ENCODE results near the gene PPP2R2B. TPM values are rescaled to one million over a fixed set of nuclear protein-coding genes. Genes with fewer than 3 reads are reported as not detected.

The PPP2R2B gene
- total RNA-seq, 1 donor = not detected

GRCh38 chr5:146541958-146542849 lies 336.4 kb downstream of the PPP2R2B start:
- H3K79me2 ChIP-seq (ENCODE audit: insufficient read depth, low read length) = no peaks in the 10 kb centered on the region
- peak; percentile 87 for TF ChIP-seq CTCF (IDR thresholded peaks at IDR 0.05; ENCODE audit: extremely low read depth, low read depth, low read length)
- H3K27ac ChIP-seq (ENCODE audit: low read depth, low read length) = no peak overlapping the region
- no peaks in the 10 kb centered on the region for H3K36me3 ChIP-seq (ENCODE audit: insufficient read depth, low read length)
- H3K9me3 ChIP-seq (ENCODE audit: low read depth, low read length) = no peaks in the 10 kb centered on the region
- no peak overlapping the region for H3K4me2 ChIP-seq (ENCODE audit: insufficient read depth, low read length)
- DNase-seq (ENCODE audit: insufficient read length, low spot score, missing footprints) = peak; percentile 59
- H4K20me1 ChIP-seq (ENCODE audit: insufficient read depth, low read length) = no peaks in the 10 kb centered on the region
- no peak overlapping the region for H3K4me3 ChIP-seq (ENCODE audit: insufficient read depth, low read length)
- H3K27me3 ChIP-seq (ENCODE audit: insufficient read depth, low read length) = no peaks in the 10 kb centered on the region
- no peak overlapping the region for H2AFZ ChIP-seq (ENCODE audit: low read length)
- no peaks in the 10 kb centered on the region for H3K4me1 ChIP-seq (ENCODE audit: insufficient read depth, low read length)

GRCh38 chr5:146540414-146540813 lies 338.1 kb downstream of the PPP2R2B start:
- H3K4me2 ChIP-seq (ENCODE audit: insufficient read depth, low read length) = no peak overlapping the region
- no peaks in the 10 kb centered on the region for H3K9me3 ChIP-seq (ENCODE audit: low read depth, low read length)
- H3K4me1 ChIP-seq (ENCODE audit: insufficient read depth, low read length) = no peaks in the 10 kb centered on the region
- no peak overlapping the region for H2AFZ ChIP-seq (ENCODE audit: low read length)
- no peaks in the 10 kb centered on the region for H3K79me2 ChIP-seq (ENCODE audit: insufficient read depth, low read length)
- DNase-seq (ENCODE audit: insufficient read length, low spot score, missing footprints) = no peak
- H3K4me3 ChIP-seq (ENCODE audit: insufficient read depth, low read length) = no peak overlapping the region
- no peak overlapping the region for H3K27ac ChIP-seq (ENCODE audit: low read depth, low read length)
- no peaks in the 10 kb centered on the region for H4K20me1 ChIP-seq (ENCODE audit: insufficient read depth, low read length)
- no peaks in the 10 kb centered on the region for H3K27me3 ChIP-seq (ENCODE audit: insufficient read depth, low read length)
- no peak for TF ChIP-seq CTCF (IDR thresholded peaks at IDR 0.05; ENCODE audit: extremely low read depth, low read depth, low read length)
- H3K36me3 ChIP-seq (ENCODE audit: insufficient read depth, low read length) = no peaks in the 10 kb centered on the region

GRCh38 chr5:146539973-146540372 lies 338.6 kb downstream of the PPP2R2B start:
- Histone ChIP-seq H3K9me3 (ENCODE audit: low read depth, low read length) (no peaks in the 10 kb centered on the region), H3K4me3 (ENCODE audit: insufficient read depth, low read length) (no peak overlapping the region), H3K4me1 (ENCODE audit: insufficient read depth, low read length) (no peaks in the 10 kb centered on the region), H3K27ac (ENCODE audit: low read depth, low read length) (no peak overlapping the region), H3K27me3 (ENCODE audit: insufficient read depth, low read length) (no peaks in the 10 kb centered on the region), H3K36me3 (ENCODE audit: insufficient read depth, low read length) (no peaks in the 10 kb centered on the region), H3K79me2 (ENCODE audit: insufficient read depth, low read length) (no peaks in the 10 kb centered on the region), H2AFZ (ENCODE audit: low read length) (no peak overlapping the region), H4K20me1 (ENCODE audit: insufficient read depth, low read length) (no peaks in the 10 kb centered on the region), H3K4me2 (ENCODE audit: insufficient read depth, low read length) (no peak overlapping the region)
- DNase-seq (ENCODE audit: insufficient read length, low spot score, missing footprints) = no peak
- TF ChIP-seq CTCF (IDR thresholded peaks at IDR 0.05; ENCODE audit: extremely low read depth, low read depth, low read length) = no peak

- no peaks in the 10 kb centered on the region for H3K4me1 ChIP-seq (ENCODE audit: insufficient read depth, low read length)
- H3K36me3 ChIP-seq (ENCODE audit: insufficient read depth, low read length) = no peaks in the 10 kb centered on the region
- H3K27ac ChIP-seq (ENCODE audit: low read depth, low read length) = no peak overlapping the region
- DNase-seq (ENCODE audit: insufficient read length, low spot score, missing footprints) = no peak
- no peaks in the 10 kb centered on the region for H4K20me1 ChIP-seq (ENCODE audit: insufficient read depth, low read length)
- H3K27me3 ChIP-seq (ENCODE audit: insufficient read depth, low read length) = no peaks in the 10 kb centered on the region
- H3K79me2 ChIP-seq (ENCODE audit: insufficient read depth, low read length) = no peaks in the 10 kb centered on the region
- no peak overlapping the region for H3K4me3 ChIP-seq (ENCODE audit: insufficient read depth, low read length)
- H3K9me3 ChIP-seq (ENCODE audit: low read depth, low read length) = no peaks in the 10 kb centered on the region
- H3K4me2 ChIP-seq (ENCODE audit: insufficient read depth, low read length) = no peak overlapping the region
- H2AFZ ChIP-seq (ENCODE audit: low read length) = no peak overlapping the region
- no peak for TF ChIP-seq CTCF (IDR thresholded peaks at IDR 0.05; ENCODE audit: extremely low read depth, low read depth, low read length)
Observed at GRCh38 chr5:146538432-146538831, 340.1 kb downstream of the PPP2R2B start.

Data from osteoblast (primary cell).